A673 (cell line): Measurements from ENCODE around the gene ANKRD40.

Experiments
- EZH2 ChIP-seq: fragments of 200-600 bp; sonication (generic); IDR thresholded peaks from 2 replicates; pipeline ENCODE4 v1.6.1; 2017; ENCODE audit warnings: borderline replicate concordance, low read depth, mild to moderate bottlenecking, mixed read lengths, antibody characterized with exemption, low read length; ENCODE audit not compliant: poor library complexity, severe bottlenecking
- TF ChIP-seq, protein P1 (sequence below): fragments of 300-800, 200-600 bp; sonication (generic); conservative IDR thresholded peaks from 2 replicates; pipeline ENCODE4 v1.5.1; 2017; ENCODE audit warnings: low read depth, mild to moderate bottlenecking, antibody characterized with exemption, low read length, moderate library complexity, mixed read lengths

DNA sequence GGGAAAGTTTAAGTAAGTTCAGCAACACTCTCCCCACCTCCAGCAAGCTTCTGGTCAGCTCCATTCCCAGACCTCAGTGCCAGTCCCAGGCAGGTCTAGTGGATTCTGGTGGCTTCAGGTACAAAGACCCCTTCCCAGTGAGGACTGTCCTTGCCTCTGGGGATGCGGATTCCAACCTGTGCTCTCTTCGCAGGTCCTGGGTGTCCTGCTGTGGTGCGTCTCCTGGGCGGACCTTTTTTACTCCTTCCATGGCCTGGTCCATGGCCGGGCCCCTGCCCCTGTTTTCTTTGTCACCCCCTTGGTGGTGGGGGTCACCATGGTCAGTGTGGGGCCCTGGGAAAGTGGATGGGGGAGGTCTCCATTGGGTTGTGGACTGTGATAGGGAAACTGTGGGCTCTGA, 51.2 kb downstream of the ANKRD40 start:
- TF ChIP-seq, protein P1, sequence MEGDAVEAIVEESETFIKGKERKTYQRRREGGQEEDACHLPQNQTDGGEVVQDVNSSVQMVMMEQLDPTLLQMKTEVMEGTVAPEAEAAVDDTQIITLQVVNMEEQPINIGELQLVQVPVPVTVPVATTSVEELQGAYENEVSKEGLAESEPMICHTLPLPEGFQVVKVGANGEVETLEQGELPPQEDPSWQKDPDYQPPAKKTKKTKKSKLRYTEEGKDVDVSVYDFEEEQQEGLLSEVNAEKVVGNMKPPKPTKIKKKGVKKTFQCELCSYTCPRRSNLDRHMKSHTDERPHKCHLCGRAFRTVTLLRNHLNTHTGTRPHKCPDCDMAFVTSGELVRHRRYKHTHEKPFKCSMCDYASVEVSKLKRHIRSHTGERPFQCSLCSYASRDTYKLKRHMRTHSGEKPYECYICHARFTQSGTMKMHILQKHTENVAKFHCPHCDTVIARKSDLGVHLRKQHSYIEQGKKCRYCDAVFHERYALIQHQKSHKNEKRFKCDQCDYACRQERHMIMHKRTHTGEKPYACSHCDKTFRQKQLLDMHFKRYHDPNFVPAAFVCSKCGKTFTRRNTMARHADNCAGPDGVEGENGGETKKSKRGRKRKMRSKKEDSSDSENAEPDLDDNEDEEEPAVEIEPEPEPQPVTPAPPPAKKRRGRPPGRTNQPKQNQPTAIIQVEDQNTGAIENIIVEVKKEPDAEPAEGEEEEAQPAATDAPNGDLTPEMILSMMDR = no peak
- TF ChIP-seq EZH2 = no peak
